Neuronal stem cell (in vitro differentiated cells): Measurements from ENCODE around the gene B3GALT6.

ENCODE experiments used
- DNase-seq: peaks from one replicate; pipeline ENCODE4 v3.0.0-alpha.2; 2013; ENCODE audit warnings: low spot score
- H2AFZ ChIP-seq: one replicate; pipeline ENCODE4 v1.6.1; 2013; ENCODE audit warnings: mild to moderate bottlenecking, low read length, inconsistent platforms
- H2AK5ac ChIP-seq: 2 replicates; pipeline ENCODE4 v1.6.1; 2013; ENCODE audit warnings: low read depth, mild to moderate bottlenecking, inconsistent platforms, low read length, moderate library complexity, mixed read lengths
- H2BK120ac ChIP-seq: 2 replicates; pipeline ENCODE4 v1.6.1; 2013; ENCODE audit warnings: low read depth, mild to moderate bottlenecking, inconsistent platforms, low read length, moderate library complexity, mixed read lengths
- H2BK12ac ChIP-seq: one replicate; pipeline ENCODE4 v1.6.1; 2013; ENCODE audit warnings: low read length, inconsistent platforms
- H2BK15ac ChIP-seq: 2 replicates; pipeline ENCODE4 v1.6.1; 2013; ENCODE audit warnings: mild to moderate bottlenecking, low read length, inconsistent platforms, mixed read lengths
- H2BK5ac ChIP-seq: one replicate; pipeline ENCODE4 v1.6.1; 2013; ENCODE audit warnings: inconsistent platforms, mild to moderate bottlenecking, low read length, moderate library complexity
- H3K14ac ChIP-seq: one replicate; pipeline ENCODE4 v1.6.1; 2013; ENCODE audit warnings: low read length, inconsistent platforms
- H3K18ac ChIP-seq: 2 replicates; pipeline ENCODE4 v1.6.1; 2013; ENCODE audit warnings: low read length, inconsistent platforms
- H3K23ac ChIP-seq: 2 replicates; pipeline ENCODE4 v1.6.1; 2013; ENCODE audit warnings: low read depth, mild to moderate bottlenecking, mixed read lengths, low read length, inconsistent platforms; ENCODE audit not compliant: poor library complexity
- H3K27ac ChIP-seq: replicated peaks from 3 replicates; pipeline ENCODE4 v1.5.1; 2013; ENCODE audit warnings: low read length, inconsistent platforms
- H3K27me3 ChIP-seq, 3 experiments: 2 replicates each; pipeline ENCODE4 v1.6.1; 2013; ENCODE audit warnings: low read length in 3 of 3, mild to moderate bottlenecking in 2 of 3, inconsistent platforms in 1 of 3, low read depth in 1 of 3, mixed read lengths in 1 of 3, moderate library complexity in 1 of 3; ENCODE audit not compliant: control insufficient read depth in 3 of 3, insufficient read depth in 3 of 3
- H3K36me3 ChIP-seq, 2 donors: replicated peaks in 1 of 2; 2 replicates each; pipeline ENCODE4 v1.6.1; 2013; ENCODE audit warnings: low read length in 2 of 2; ENCODE audit not compliant: control insufficient read depth in 2 of 2, insufficient read depth in 2 of 2
- H3K4ac ChIP-seq: 2 replicates; pipeline ENCODE4 v1.6.1; 2013; ENCODE audit warnings: inconsistent platforms, mild to moderate bottlenecking, low read length, moderate library complexity
- H3K4me1 ChIP-seq, 2 donors: 1 replicate in 1 of 2; 2 replicates in 1 of 2; pipeline ENCODE4 v1.6.1; 2013; ENCODE audit warnings: low read length in 2 of 2, low read depth in 1 of 2; ENCODE audit not compliant: control insufficient read depth in 2 of 2, insufficient read depth in 1 of 2
- H3K4me2 ChIP-seq: one replicate; pipeline ENCODE4 v1.6.1; 2013; ENCODE audit warnings: mild to moderate bottlenecking, low read length, inconsistent platforms; ENCODE audit not compliant: insufficient read depth, poor library complexity, severe bottlenecking
- H3K4me3 ChIP-seq, 2 donors: 2 replicates each; pipeline ENCODE4 v1.5.1; 2013; ENCODE audit warnings: low read length in 2 of 2, mild to moderate bottlenecking in 2 of 2, inconsistent platforms in 1 of 2, moderate library complexity in 1 of 2
- H3K79me1 ChIP-seq: one replicate; pipeline ENCODE4 v1.6.1; 2013; ENCODE audit warnings: low read depth, mild to moderate bottlenecking, inconsistent platforms, low read length, moderate library complexity
- H3K9ac ChIP-seq: one replicate; pipeline ENCODE4 v1.6.1; 2013; ENCODE audit warnings: mild to moderate bottlenecking, low read depth, low read length, inconsistent platforms; ENCODE audit not compliant: poor library complexity
- H3K9me3 ChIP-seq, 2 donors: replicated peaks in 1 of 2; 2 replicates each; pipeline versions ENCODE3 to v1.6.1; 2013; ENCODE audit warnings: low read length in 2 of 2, mild to moderate bottlenecking in 2 of 2, inconsistent platforms in 1 of 2, low read depth in 1 of 2, mixed read lengths in 1 of 2, moderate library complexity in 1 of 2; ENCODE audit not compliant: control insufficient read depth in 2 of 2, insufficient read depth in 1 of 2
- H4K8ac ChIP-seq: one replicate; pipeline ENCODE4 v1.6.1; 2013; ENCODE audit warnings: low read depth, mild to moderate bottlenecking, inconsistent platforms, low read length, moderate library complexity
- H4K91ac ChIP-seq: one replicate; pipeline ENCODE4 v1.6.1; 2013; ENCODE audit warnings: low read length, low read depth, mild to moderate bottlenecking, inconsistent platforms; ENCODE audit not compliant: poor library complexity
- WGBS, 2 donors: extraction: QIAGEN DNeasy Blood & Tissue Kit; methylation state at CpG; one replicate each; pipeline ENCODE4 v1.1.7; 2013; ENCODE audit warnings: missing lambda C conversion rate in 2 of 2, mixed read lengths in 1 of 2; ENCODE audit not compliant: insufficient read length in 2 of 2, insufficient replicate concordance in 1 of 2; ENCODE audit errors: extremely low coverage in 2 of 2; 5-methylcytosine and 5-hydroxymethylcytosine counted together

B3GALT6 gene

DNA sequence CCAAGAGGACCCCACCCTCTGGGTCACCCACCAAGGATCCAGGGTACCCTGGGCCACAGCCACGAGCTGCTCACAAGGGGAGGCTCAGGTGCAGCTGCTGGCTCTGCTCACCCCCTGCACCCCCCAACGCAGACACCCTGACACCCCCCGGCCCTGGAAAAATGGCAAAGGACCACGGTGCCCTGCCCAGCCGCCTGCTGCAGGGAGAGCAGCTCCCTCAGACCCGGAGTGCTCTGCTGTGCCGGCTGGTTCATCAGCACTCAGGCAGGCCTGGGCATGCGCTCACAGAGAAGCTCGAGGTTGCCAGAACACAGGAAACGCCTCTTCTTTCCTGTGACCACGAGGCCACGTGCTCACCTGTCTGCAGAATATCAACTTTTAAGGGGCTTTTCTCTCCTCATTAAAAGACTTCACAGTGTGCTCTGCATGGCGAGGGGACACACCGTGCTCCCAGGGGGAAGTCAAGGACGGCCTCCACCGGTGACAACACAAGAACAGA, 18.8 kb downstream of the B3GALT6 start:
- peak overlapping the region; percentile 30 for H2BK12ac ChIP-seq
- H3K27ac ChIP-seq: no peak overlapping the region
- H3K14ac ChIP-seq: no peak overlapping the region
- H2AK5ac ChIP-seq: peak overlapping the region; percentile 63
- H3K27me3 ChIP-seq: peaks cover 0 to 19% (median 13%) of the 10 kb centered on the region in 3 experiments
- H2BK15ac ChIP-seq: no peak overlapping the region
- H3K18ac ChIP-seq: peak overlapping the region; percentile 35
- H2BK5ac ChIP-seq: no peak overlapping the region
- H3K4me2 ChIP-seq: no peak overlapping the region
- peaks cover 2% of the 10 kb centered on the region in 2 donors for H3K4me1 ChIP-seq
- H3K4ac ChIP-seq: no peak overlapping the region
- H3K79me1 ChIP-seq: peaks cover 4% of the 10 kb centered on the region
- no peaks in the 10 kb centered on the region for H3K9me3 ChIP-seq
- H3K4me3 ChIP-seq: no peak overlapping the region
- peak overlapping the region; percentile 54 for H2BK120ac ChIP-seq
- H4K91ac ChIP-seq: peak overlapping the region; percentile 2
- no peak overlapping the region for H3K9ac ChIP-seq
- WGBS, 2 donors: no CpG with 5 or more reads among the region's 16 CpGs
- no peak overlapping the region for H2AFZ ChIP-seq
- DNase-seq: no peak
- H4K8ac ChIP-seq: no peak overlapping the region
- no peak overlapping the region for H3K23ac ChIP-seq
- peaks cover 15 to 34% of the 10 kb centered on the region in 2 donors for H3K36me3 ChIP-seq

DNA sequence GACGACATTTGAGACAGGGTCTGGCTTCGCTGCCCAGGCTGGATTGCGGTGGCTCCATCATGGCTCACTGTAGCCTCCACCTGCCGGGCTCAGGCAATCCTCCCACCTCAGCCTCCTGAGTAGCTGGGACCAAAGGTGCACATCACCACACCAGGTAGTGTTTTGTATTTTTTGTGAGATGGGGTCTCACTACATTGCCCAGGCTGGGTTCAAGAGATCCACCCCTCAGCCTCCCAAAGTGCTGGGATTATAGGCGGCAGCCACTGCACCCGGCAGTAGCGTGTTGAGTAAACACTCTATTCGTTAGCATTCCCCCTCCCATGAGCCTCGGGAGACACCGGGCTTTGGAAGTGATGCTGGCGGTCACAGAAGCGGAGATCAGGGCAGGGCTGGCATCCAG, 21.3 kb downstream of the B3GALT6 start:
- no peak overlapping the region for H3K4ac ChIP-seq
- no peak overlapping the region for H2BK120ac ChIP-seq
- peaks cover 18 to 51% of the 10 kb centered on the region in 2 donors for H3K36me3 ChIP-seq
- no peak overlapping the region for H2BK12ac ChIP-seq
- H2BK15ac ChIP-seq: no peak overlapping the region
- H3K23ac ChIP-seq: no peak overlapping the region
- H2AFZ ChIP-seq: no peak overlapping the region
- no peak for DNase-seq
- no peaks in the 10 kb centered on the region for H3K9me3 ChIP-seq
- no peak overlapping the region for H3K27ac ChIP-seq
- H3K4me1 ChIP-seq: peaks cover 0 to 2% of the 10 kb centered on the region in 2 donors
- H3K27me3 ChIP-seq: no peaks in the 10 kb centered on the region
- H3K18ac ChIP-seq: no peak overlapping the region
- no peak overlapping the region for H3K4me3 ChIP-seq
- no peak overlapping the region for H4K8ac ChIP-seq
- H3K9ac ChIP-seq: no peak overlapping the region
- H3K14ac ChIP-seq: no peak overlapping the region
- no CpG with 5 or more reads among the region's 12 CpGs for WGBS, 2 donors
- no peak overlapping the region for H2AK5ac ChIP-seq
- peaks cover 6% of the 10 kb centered on the region for H3K79me1 ChIP-seq
- H4K91ac ChIP-seq: no peak overlapping the region
- H3K4me2 ChIP-seq: no peak overlapping the region
- peak overlapping the region; percentile 39 for H2BK5ac ChIP-seq

DNA sequence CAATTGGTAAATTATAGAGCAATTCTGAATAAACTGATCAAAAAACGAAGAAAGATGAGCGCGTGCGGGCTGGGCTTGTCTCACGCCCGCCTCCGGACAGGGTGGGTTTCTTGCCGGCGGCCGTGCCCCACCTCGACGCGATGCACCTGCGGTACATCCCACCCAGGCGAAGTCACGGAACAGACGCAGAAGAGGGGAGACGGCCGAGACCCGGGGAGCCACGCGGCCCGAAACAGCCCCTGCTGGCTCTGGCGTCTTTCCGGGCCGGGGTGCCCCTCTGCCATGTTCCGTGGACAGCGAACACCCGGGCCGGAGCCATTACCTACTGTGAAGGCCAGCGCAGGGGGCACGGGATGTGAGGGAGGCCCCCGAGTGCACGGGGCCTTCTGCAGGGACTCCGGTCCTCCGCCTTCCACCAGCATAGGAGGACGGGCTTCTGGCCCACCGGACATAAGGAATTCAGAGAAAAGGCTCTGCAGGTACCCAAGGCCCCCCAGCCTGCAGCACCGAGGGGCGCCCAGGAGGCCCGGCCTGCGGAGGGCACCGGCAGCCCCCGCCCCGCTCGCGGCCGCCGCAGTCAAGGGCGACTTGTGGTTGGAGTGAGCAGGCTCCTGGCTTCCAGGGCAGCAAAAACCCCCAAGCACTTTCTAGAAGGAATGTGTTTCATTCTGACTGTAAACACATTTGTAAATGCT, 22.1 kb downstream of the B3GALT6 start:
- Histone ChIP-seq H2BK120ac (no peak overlapping the region), H3K27ac (no peak overlapping the region), H3K27me3 (no peaks in the 10 kb centered on the region), H4K91ac (no peak overlapping the region), H3K36me3 (peaks cover 22 to 59% of the 10 kb centered on the region in 2 donors), H3K4me1 (peaks cover 2 to 3% of the 10 kb centered on the region in 2 donors), H3K14ac (no peak overlapping the region), H2BK12ac (no peak overlapping the region), H3K23ac (no peak overlapping the region), H3K9ac (no peak overlapping the region), H2AK5ac (no peak overlapping the region), H4K8ac (no peak overlapping the region), H3K79me1 (peaks cover 13% of the 10 kb centered on the region), H3K4me3 (no peak overlapping the region), H2AFZ (no peak overlapping the region), H3K18ac (no peak overlapping the region), H3K4me2 (no peak overlapping the region), H3K9me3 (peaks cover 0 to 2% of the 10 kb centered on the region in 2 donors), H2BK5ac (no peak overlapping the region), H3K4ac (no peak overlapping the region), H2BK15ac (no peak overlapping the region)
- no CpG with 5 or more reads among the region's 50 CpGs for WGBS, 2 donors
- no peak for DNase-seq

DNA sequence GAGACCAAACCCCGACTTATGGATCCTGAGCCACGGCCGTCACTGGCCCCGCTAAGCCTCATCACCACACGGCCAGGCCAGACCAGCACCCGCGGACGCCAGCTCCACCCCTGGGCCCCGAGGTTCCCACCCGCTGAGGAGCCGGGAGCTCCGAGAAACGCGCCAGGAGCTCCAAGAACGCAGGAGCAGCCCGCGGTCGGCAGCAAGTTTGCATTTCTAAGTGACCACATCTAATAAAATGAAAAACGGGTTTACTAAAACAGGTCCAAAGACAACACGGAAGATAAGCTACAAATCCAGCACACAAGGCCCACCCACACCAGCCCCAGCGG, 22.6 kb downstream of the B3GALT6 start:
- Histone ChIP-seq H3K4me3 (no peak overlapping the region), H3K9ac (no peak overlapping the region), H2BK12ac (no peak overlapping the region)

More for the DNA sequence above, 22.6 kb downstream of the B3GALT6 start:
- Histone ChIP-seq H3K23ac (no peak overlapping the region), H3K4me2 (no peak overlapping the region), H4K91ac (no peak overlapping the region), H2BK5ac (no peak overlapping the region), H2BK15ac (no peak overlapping the region), H2BK120ac (no peak overlapping the region), H3K27ac (no peak overlapping the region), H3K79me1 (peaks cover 15% of the 10 kb centered on the region), H4K8ac (no peak overlapping the region), H3K4ac (no peak overlapping the region), H2AK5ac (no peak overlapping the region), H3K14ac (no peak overlapping the region), H2AFZ (no peak overlapping the region), H3K18ac (no peak overlapping the region), H3K27me3 (no peaks in the 10 kb centered on the region), H3K4me1 (peaks cover 2 to 3% of the 10 kb centered on the region in 2 donors), H3K9me3 (peaks cover 0 to 3% of the 10 kb centered on the region in 2 donors), H3K36me3 (peaks cover 24 to 63% of the 10 kb centered on the region in 2 donors)
- whole genome bisulfite sequencing, 2 donors: no CpG with 5 or more reads among the region's 21 CpGs
- DNase-seq: no peak
